ENCODE results near the gene ANKRD26. TPM values are rescaled to one million over a fixed set of nuclear protein-coding genes. Genes with fewer than 3 reads are reported as not detected.
"Not testable (repeated sequence)": the region's sequence is repeated elsewhere in the genome, so short reads cannot be mapped to it uniquely, and the experiment has no call there.

Gene ANKRD26
- total RNA-seq, 3 donors from 2014 or later, result 2.4 to 3.2 (median 2.7) TPM

DNA sequence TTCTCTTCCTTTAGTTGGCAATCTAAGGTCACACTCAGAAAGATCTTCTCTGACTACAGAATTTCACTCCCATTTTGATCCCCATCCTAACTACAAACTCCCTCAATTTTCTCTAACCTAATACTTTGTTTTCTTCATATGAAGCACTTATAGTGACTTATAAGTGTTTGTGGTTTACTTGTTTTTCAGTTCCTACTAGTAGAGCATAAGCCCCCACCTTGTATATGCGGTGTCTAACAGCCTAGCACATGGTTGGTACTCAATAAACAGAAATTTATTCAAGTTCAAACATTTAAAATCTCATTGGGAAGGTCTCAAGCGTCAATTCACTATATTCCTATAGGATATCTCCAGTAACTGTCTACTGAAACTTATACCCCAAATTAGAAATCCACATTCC lies 35.2 kb downstream of the ANKRD26 start:
- DNase-seq (no peak), ATAC-seq (no peak)
- no peaks in the 10 kb centered on the region for H3K4me1 Mint-ChIP-seq (ENCODE audit: low read depth)
- H3K36me3 Mint-ChIP-seq (ENCODE audit: insufficient read depth), result peaks cover 35% of the 10 kb centered on the region
- no peak overlapping the region for H3K4me3 Mint-ChIP-seq
- no peaks in the 10 kb centered on the region for H3K9me3 Mint-ChIP-seq
- no peaks in the 10 kb centered on the region for H3K27me3 Mint-ChIP-seq (ENCODE audit: low read depth)

DNA sequence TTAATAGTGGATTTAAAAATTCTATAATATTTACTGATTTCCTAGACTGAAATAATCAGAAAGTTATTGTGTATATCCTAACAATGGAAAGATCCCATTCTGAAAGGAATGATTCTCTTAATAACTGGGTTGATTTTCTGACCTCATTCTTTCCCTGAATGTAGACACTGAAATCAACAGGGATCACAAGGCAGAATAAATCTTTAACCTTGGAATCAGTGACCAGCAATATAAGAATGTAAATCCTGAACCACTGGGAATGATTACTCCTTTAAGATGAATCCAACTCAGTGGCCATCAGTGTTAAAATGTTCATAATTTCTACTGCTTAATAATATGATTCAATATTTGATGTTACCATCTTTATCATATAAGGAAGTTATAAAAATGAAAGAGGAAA lies 47.6 kb downstream of the ANKRD26 start:
- H3K4me3 Mint-ChIP-seq, result no peak overlapping the region
- no peak for DNase-seq
- peaks cover 5% of the 10 kb centered on the region for H3K36me3 Mint-ChIP-seq (ENCODE audit: insufficient read depth)
- no peaks in the 10 kb centered on the region for H3K9me3 Mint-ChIP-seq
- ATAC-seq, result no peak
- H3K27me3 Mint-ChIP-seq (ENCODE audit: low read depth), result no peaks in the 10 kb centered on the region
- no peaks in the 10 kb centered on the region for H3K4me1 Mint-ChIP-seq (ENCODE audit: low read depth)

DNA sequence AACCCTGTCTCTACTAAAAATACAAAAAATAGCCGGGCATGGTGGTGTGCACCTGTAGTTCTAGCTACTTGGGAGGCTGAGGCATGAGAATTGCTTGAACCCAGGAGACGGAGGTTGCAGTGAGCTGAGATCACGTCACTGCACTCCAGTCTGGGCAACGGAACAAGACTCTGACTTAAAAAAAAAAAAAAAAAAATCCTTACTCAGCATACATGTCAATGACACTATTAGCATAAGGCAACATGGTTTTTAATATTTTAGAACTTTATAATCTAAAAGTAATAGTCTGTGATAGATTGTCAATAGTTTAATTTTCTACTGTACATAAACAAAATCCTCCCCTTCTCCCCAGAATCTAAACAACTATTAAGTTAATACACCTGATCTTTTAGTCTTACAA lies 55.0 kb downstream of the ANKRD26 start:
- H3K27me3 Mint-ChIP-seq (ENCODE audit: low read depth); H3K4me3 Mint-ChIP-seq; DNase-seq; H3K4me1 Mint-ChIP-seq (ENCODE audit: low read depth); ATAC-seq; H3K9me3 Mint-ChIP-seq: not testable (repeated sequence)
- H3K36me3 Mint-ChIP-seq (ENCODE audit: insufficient read depth), result peaks cover 16% of the 10 kb centered on the region

DNA sequence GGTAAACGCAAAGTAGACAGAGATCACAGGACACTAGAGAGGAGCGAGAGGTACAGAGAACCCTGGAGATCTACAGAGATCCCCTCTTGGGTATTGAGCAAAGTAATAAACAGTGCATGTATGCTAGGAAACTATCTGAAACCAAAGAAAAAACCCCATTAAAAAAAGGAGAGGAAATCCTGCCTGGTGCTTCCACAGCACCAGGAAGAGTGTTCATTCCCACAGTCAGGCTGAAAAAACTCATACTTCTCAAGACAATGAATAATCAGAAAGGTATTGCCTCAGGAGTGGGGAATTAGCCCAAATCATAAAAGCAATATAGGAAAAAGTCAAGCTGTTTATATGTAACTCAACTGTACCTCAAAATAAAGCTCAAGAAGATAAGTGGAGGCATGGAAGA lies 59.1 kb downstream of the ANKRD26 start:
- Mint-ChIP-seq H3K36me3 (ENCODE audit: insufficient read depth) (peaks cover 29% of the 10 kb centered on the region), H3K9me3 (no peaks in the 10 kb centered on the region), H3K4me3 (no peak overlapping the region), H3K27me3 (ENCODE audit: low read depth) (no peaks in the 10 kb centered on the region), H3K4me1 (ENCODE audit: low read depth) (no peaks in the 10 kb centered on the region)
- ATAC-seq (no peak), DNase-seq (no peak)

DNA sequence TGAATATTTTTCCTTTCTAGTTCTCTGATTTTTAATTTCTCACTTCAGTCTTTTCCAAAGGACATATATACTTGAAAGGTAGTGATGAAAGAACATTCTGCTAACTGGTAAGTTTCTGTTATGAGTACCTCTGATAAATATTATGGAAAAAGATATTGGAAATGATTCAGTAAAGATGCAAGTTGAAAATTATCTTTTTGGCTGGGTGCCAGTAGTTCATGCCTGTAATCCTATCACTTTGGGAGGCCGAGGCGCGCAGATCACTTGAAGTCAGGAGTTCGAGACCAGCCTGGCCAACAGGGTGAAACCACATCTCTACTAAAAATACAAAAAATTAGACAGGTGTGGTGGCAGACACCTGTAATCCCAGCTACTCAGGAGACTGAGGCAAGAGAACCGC lies 62.1 kb downstream of the ANKRD26 start:
- no peak for DNase-seq
- Mint-ChIP-seq H3K36me3 (ENCODE audit: insufficient read depth) (peaks cover 29% of the 10 kb centered on the region), H3K9me3 (no peaks in the 10 kb centered on the region), H3K27me3 (ENCODE audit: low read depth) (no peaks in the 10 kb centered on the region), H3K4me1 (ENCODE audit: low read depth) (peaks cover 7% of the 10 kb centered on the region), H3K4me3 (no peak overlapping the region)
- ATAC-seq, result no peak

DNA sequence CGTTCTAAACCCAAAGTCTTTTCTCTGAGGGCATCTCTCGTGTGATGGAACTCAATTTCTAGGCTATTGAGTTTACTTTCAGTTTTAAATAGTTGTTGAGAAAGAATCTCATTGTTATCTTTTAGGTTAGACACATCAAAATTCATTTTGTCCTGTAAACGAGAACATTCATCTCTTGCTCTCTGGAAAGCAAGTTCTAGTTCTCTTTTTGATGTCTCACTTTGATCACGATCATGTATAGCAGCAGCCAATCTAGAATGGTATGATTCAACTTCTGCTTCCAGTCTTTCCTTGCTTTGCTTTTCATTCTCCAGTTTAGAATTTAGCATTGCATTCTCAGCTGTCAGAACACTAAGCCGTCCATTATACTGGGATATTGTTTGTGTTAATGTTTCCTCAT lies 65.1 kb downstream of the ANKRD26 start:
- H3K36me3 Mint-ChIP-seq (ENCODE audit: insufficient read depth), result peaks cover 15% of the 10 kb centered on the region
- H3K9me3 Mint-ChIP-seq, result no peaks in the 10 kb centered on the region
- peak overlapping the region; percentile 27 for H3K4me3 Mint-ChIP-seq
- H3K27me3 Mint-ChIP-seq (ENCODE audit: low read depth), result no peaks in the 10 kb centered on the region
- peaks cover 7% of the 10 kb centered on the region for H3K4me1 Mint-ChIP-seq (ENCODE audit: low read depth)
- peak; percentile 27 to 41 for ATAC-seq
- no peak for DNase-seq

DNA sequence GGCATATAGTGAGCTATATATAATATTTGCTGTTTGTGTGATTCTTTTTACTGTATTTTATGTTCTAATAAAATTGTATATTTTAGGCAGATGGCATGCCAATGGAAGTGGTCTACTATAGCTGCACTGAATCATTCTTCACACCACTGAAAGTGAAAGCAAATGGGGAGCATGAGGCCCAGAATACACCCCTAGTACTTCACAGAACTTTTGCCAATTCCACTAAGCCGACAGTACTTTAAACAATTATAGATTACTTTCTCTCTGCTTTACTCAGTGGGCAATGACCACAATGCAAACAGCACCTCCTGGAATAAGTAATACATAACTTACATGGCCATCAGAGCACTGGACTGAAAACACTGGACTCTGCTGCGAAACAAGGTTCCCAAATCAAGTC lies 70.2 kb downstream of the ANKRD26 start:
- H3K4me1 Mint-ChIP-seq (ENCODE audit: low read depth), result peaks cover 5% of the 10 kb centered on the region
- H3K9me3 Mint-ChIP-seq, result no peaks in the 10 kb centered on the region
- H3K27me3 Mint-ChIP-seq (ENCODE audit: low read depth), result no peaks in the 10 kb centered on the region
- H3K4me3 Mint-ChIP-seq, result no peak overlapping the region
- ATAC-seq, result no peak
- DNase-seq, result no peak
- peaks cover 10% of the 10 kb centered on the region for H3K36me3 Mint-ChIP-seq (ENCODE audit: insufficient read depth)

DNA sequence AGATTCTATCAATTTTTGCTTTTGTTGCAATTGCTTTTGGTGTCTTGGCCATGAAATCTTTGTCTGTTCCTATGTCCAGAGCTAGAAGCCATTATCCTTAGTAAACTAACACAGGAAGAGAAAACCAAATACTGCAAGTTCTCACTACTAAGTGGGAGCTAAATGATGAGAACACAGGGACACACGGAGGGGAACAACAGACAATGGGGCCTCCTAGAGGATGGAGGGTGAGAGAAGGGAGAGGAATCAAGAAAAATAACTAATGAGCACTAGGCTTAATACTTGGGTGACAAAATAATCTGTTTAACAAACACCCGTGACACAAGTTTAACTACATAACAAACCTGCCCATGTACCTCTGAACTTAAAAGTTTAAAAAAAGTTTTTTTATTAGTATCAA lies 78.2 kb downstream of the ANKRD26 start:
- peaks cover 22% of the 10 kb centered on the region for H3K36me3 Mint-ChIP-seq (ENCODE audit: insufficient read depth)
- DNase-seq, result no peak
- no peaks in the 10 kb centered on the region for H3K9me3 Mint-ChIP-seq
- no peaks in the 10 kb centered on the region for H3K27me3 Mint-ChIP-seq (ENCODE audit: low read depth)
- H3K4me3 Mint-ChIP-seq, result no peak overlapping the region
- ATAC-seq, result no peak
- H3K4me1 Mint-ChIP-seq (ENCODE audit: low read depth), result peaks cover 16% of the 10 kb centered on the region

DNA sequence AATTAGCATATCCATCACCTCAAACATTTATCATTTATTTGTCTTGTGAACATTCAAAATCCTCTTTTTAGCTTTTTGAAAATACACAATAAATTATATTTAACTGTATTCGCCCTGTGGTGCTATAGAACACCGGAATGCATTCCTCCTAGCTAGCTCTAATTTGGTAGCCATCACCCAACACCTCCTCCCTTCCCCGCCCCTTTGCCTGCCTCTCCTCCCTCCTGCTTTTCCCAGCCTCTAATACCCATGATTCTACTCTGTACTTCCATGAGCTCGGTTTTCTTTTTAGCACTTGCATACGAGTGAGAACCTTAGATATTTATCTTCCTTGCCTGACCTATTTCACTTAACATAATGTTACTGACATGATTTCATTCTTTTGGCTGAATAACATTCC lies 80.1 kb downstream of the ANKRD26 start:
- Mint-ChIP-seq H3K9me3 (no peaks in the 10 kb centered on the region), H3K4me1 (ENCODE audit: low read depth) (peaks cover 16% of the 10 kb centered on the region), H3K4me3 (no peak overlapping the region), H3K27me3 (ENCODE audit: low read depth) (no peaks in the 10 kb centered on the region), H3K36me3 (ENCODE audit: insufficient read depth) (peaks cover 18% of the 10 kb centered on the region)
- DNase-seq (no peak), ATAC-seq (no peak)

DNA sequence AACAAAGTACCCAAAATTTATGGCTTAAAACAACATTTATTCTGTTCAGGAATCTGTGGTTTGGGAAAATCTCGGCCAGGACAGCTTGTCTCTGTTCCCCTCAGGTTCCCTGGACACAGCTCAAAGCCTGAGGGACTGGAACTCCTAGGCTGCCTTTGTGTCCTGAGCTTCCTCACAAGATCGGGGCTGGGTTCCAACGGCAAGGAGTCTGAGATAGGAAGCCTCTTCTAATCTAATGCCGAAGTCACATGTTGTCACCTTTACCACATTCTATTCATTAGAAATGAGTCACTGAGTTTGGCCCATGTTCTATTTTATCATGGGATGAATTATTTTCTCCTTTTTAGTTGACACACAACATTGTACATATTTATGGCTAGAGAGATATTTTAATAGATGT lies 80.5 kb downstream of the ANKRD26 start:
- no peaks in the 10 kb centered on the region for H3K9me3 Mint-ChIP-seq
- no peak for ATAC-seq

DNA sequence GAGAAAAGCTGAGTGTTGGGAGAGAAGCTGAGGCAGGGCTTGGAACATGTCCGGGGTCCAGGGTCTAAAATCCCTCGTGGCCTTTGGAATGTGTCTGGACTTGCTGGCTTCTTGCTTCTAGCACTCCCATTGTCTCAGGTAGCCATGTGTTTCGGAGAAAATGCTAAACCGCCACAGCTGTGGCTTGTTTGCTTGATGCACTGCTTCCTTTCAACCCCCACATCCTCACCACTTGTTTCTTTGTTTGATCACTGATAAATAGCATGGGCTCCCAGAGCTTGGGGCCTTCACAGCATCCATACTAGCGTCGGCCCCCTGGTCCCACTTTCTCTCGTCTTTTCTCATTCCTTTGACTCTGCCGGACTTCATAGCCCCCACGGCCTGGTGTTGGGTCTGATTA lies 102.7 kb downstream of the ANKRD26 start:
- DNase-seq (no peak), ATAC-seq (no peak)
- Mint-ChIP-seq H3K9me3 (peaks cover 8% of the 10 kb centered on the region), H3K36me3 (ENCODE audit: insufficient read depth) (peaks cover 15% of the 10 kb centered on the region), H3K4me3 (no peak overlapping the region), H3K4me1 (ENCODE audit: low read depth) (peaks cover 11% of the 10 kb centered on the region), H3K27me3 (ENCODE audit: low read depth) (no peaks in the 10 kb centered on the region)

More for the DNA sequence above, 80.5 kb downstream of the ANKRD26 start:
- DNase-seq, result no peak
- Mint-ChIP-seq H3K4me3 (no peak overlapping the region), H3K36me3 (ENCODE audit: insufficient read depth) (peaks cover 18% of the 10 kb centered on the region), H3K4me1 (ENCODE audit: low read depth) (peaks cover 13% of the 10 kb centered on the region), H3K27me3 (ENCODE audit: low read depth) (no peaks in the 10 kb centered on the region)

DNA sequence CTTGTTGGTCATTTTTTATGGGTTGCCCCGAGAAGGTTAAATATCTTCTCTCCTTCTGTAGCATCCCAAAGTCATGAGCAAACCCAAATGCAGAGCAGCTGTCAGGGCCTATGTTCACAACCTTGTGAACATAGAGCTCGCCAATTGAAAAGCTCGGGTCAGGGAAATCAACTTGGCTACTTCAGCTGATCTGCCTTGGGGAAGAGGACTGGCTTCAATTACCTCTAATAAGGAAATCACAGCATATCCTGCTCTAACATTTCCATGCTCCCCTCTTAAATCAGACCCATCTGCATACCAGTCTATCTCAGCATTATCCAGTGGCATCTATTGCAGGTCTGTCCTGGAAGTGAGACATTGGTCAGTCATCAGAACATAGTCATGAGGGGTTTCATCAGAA lies 105.6 kb downstream of the ANKRD26 start:
- Mint-ChIP-seq H3K27me3 (ENCODE audit: low read depth) (no peaks in the 10 kb centered on the region), H3K4me1 (ENCODE audit: low read depth) (peaks cover 11% of the 10 kb centered on the region), H3K4me3 (no peak overlapping the region), H3K36me3 (ENCODE audit: insufficient read depth) (peaks cover 6% of the 10 kb centered on the region), H3K9me3 (peaks cover 5% of the 10 kb centered on the region)
- no peak for ATAC-seq
- no peak for DNase-seq

DNA sequence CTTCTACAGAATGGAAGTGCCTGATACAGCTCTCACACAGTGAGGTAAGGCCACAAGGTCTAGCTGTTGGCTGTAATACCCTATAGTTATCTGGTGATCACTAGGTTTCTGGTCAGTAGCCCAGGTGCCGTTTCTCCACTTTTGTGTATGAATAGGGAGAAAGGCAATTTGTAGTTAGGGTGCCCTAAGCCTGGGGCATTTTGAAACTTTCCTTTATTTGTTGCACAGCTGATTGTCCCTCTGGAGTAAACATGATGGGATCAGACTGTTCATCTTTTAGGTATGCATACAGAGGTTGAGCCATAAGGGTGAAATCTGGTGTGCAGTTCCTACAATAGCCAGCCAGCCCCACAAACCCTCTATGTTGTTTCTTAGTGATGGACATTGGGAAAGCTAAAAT lies 112.4 kb downstream of the ANKRD26 start:
- no peaks in the 10 kb centered on the region for H3K4me1 Mint-ChIP-seq (ENCODE audit: low read depth)
- DNase-seq, result no peak

DNA sequence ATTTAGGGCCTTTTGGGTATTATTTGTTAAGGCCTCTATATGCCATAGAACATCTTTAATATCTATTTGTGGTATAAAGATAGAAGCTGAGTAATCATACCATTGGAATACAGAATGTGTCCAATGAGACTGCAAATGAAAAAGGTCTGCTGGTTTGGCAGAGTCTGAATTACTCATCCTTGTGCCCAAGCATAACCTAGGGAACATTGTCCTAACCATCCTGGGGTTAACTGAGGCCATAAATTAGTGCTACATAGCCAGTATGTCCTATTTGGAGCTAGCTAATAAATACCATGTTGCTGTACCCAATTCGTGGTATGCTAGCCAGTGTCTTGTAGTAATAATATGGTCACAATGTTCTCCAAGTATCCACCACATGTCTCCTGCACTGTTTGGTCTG lies 117.1 kb downstream of the ANKRD26 start:
- no peaks in the 10 kb centered on the region for H3K27me3 Mint-ChIP-seq (ENCODE audit: low read depth)
- DNase-seq (no peak), ATAC-seq (no peak)
- no peaks in the 10 kb centered on the region for H3K4me1 Mint-ChIP-seq (ENCODE audit: low read depth)
- peaks cover 3% of the 10 kb centered on the region for H3K36me3 Mint-ChIP-seq (ENCODE audit: insufficient read depth)
- no peak overlapping the region for H3K4me3 Mint-ChIP-seq
- H3K9me3 Mint-ChIP-seq, result no peaks in the 10 kb centered on the region

More for the DNA sequence above, 112.4 kb downstream of the ANKRD26 start:
- no peak overlapping the region for H3K4me3 Mint-ChIP-seq
- no peak for ATAC-seq
- H3K27me3 Mint-ChIP-seq (ENCODE audit: low read depth), result no peaks in the 10 kb centered on the region
- no peaks in the 10 kb centered on the region for H3K9me3 Mint-ChIP-seq
- H3K36me3 Mint-ChIP-seq (ENCODE audit: insufficient read depth), result peaks cover 3% of the 10 kb centered on the region

DNA sequence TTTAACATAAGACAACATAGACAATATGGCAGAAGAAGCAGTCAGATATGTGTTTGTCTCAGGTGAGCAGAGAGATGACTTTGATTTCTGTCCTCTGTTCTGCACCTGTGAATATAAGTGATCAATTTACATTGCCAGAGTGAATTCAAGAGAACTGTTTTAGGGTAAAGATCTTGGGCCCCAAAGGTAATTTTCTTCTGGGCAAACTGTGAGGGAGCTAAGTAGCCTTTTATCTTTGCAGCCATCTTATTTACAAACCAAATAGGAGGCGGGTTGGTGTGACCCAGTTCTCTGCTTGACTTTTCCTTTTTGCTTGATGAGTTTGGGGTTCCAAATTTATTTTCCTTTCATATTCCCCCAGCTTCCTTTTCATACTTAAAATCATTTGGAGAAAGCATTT lies 118.2 kb downstream of the ANKRD26 start:
- DNase-seq, result no peak
- no peak for ATAC-seq
- Mint-ChIP-seq H3K4me1 (ENCODE audit: low read depth) (no peaks in the 10 kb centered on the region), H3K9me3 (no peaks in the 10 kb centered on the region), H3K36me3 (ENCODE audit: insufficient read depth) (peaks cover 5% of the 10 kb centered on the region), H3K4me3 (no peak overlapping the region), H3K27me3 (ENCODE audit: low read depth) (no peaks in the 10 kb centered on the region)

DNA sequence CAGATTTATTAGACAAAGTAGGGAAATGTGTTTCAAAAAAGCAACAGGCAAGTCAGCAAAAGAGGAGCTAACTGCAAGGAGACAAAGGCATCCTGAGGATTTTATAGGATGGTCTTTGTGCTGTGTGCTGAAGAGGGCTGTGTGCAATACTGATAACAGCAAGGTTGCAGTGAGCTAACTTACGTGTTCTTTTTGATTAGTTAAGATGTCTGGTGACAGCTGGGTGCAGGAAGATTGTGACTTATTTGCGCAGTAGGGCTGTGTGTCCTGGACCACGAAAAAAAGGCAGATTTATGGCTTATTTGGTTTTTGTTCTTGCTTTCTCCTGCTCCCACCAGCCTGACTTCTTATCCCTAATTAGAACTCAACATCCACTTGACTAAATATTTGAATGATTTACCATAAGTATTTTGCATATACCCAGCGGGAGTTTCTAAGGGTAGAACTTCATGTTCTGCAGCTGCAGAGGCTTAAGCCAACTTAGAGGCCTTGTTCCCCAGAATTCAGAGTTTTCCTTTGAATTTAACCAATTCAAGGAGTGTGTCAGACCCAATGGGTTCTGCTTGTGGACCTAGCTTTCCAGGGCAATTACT lies 119.0 kb downstream of the ANKRD26 start:
- Mint-ChIP-seq H3K36me3 (ENCODE audit: insufficient read depth) (peaks cover 5% of the 10 kb centered on the region), H3K27me3 (ENCODE audit: low read depth) (no peaks in the 10 kb centered on the region), H3K4me1 (ENCODE audit: low read depth) (no peaks in the 10 kb centered on the region), H3K9me3 (no peaks in the 10 kb centered on the region), H3K4me3 (no peak overlapping the region)
- DNase-seq (no peak), ATAC-seq (no peak)
